ENCODE measurements around the gene LY9. TPM values are rescaled to one million over a fixed set of nuclear protein-coding genes. Genes with fewer than 3 reads are reported as not detected.

The LY9 gene
- total RNA-seq, 1 donor from 2014 or later = not detected

DNA sequence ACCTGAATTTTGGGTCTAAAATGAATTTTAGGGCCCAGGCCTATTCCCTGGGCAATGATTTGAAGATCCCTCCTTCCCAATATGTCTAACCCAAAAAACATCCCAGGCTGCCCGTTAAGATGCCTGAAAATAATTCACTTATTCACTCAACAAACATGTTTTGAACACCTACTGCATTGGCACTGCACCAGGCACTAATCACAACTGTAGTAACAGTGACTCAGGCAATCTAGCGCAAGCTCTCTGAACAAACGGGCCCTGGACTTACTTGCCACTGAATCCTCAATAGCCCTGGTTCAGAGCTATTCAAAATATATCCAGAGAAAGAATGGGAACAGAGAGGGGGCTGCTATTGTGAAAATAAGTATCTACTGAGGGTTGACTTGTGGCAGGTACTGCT, 62.5 kb downstream of the LY9 start:
- TF ChIP-seq, protein P1, sequence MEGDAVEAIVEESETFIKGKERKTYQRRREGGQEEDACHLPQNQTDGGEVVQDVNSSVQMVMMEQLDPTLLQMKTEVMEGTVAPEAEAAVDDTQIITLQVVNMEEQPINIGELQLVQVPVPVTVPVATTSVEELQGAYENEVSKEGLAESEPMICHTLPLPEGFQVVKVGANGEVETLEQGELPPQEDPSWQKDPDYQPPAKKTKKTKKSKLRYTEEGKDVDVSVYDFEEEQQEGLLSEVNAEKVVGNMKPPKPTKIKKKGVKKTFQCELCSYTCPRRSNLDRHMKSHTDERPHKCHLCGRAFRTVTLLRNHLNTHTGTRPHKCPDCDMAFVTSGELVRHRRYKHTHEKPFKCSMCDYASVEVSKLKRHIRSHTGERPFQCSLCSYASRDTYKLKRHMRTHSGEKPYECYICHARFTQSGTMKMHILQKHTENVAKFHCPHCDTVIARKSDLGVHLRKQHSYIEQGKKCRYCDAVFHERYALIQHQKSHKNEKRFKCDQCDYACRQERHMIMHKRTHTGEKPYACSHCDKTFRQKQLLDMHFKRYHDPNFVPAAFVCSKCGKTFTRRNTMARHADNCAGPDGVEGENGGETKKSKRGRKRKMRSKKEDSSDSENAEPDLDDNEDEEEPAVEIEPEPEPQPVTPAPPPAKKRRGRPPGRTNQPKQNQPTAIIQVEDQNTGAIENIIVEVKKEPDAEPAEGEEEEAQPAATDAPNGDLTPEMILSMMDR (IDR thresholded peaks at IDR 0.05; ENCODE audit: unreplicated experiment) = no peak
- Mint-ChIP-seq H3K4me3 (ENCODE audit: low read depth) (no peak overlapping the region), H3K9me3 (ENCODE audit: low read depth) (no peaks in the 10 kb centered on the region), H3K4me1 (ENCODE audit: low read depth) (no peaks in the 10 kb centered on the region), H3K27ac (no peak overlapping the region), H3K27me3 (peaks cover 8% of the 10 kb centered on the region), H3K36me3 (ENCODE audit: insufficient read depth) (no peaks in the 10 kb centered on the region)
- no peak for DNase-seq (ENCODE audit: low spot score, unreplicated experiment)

DNA sequence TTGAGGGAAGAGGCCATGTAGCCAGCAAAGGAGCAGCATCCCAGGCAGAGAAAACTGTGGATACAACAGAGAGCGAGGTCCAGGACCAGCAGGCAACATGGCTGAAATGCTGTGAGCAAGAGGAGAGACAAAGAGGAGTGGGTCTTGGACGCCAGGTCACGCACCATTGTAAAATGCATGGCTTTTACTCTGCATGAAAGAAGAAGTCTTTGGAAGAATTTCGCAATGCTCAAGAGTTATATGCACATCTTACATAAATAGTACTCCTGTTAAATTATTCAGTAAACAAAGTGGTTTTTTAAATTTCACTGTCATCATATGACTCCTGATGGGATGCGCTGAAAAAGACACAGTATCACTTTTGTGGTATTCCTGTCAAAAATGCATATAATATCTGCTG, 63.2 kb downstream of the LY9 start:
- H3K4me3 Mint-ChIP-seq (ENCODE audit: low read depth) = no peak overlapping the region
- no peak for DNase-seq (ENCODE audit: low spot score, unreplicated experiment)
- peaks cover 12% of the 10 kb centered on the region for H3K27me3 Mint-ChIP-seq
- no peak overlapping the region for H3K27ac Mint-ChIP-seq
- no peaks in the 10 kb centered on the region for H3K36me3 Mint-ChIP-seq (ENCODE audit: insufficient read depth)
- TF ChIP-seq, protein P1 (IDR thresholded peaks at IDR 0.05; ENCODE audit: unreplicated experiment) = no peak
- H3K4me1 Mint-ChIP-seq (ENCODE audit: low read depth) = no peaks in the 10 kb centered on the region
- no peaks in the 10 kb centered on the region for H3K9me3 Mint-ChIP-seq (ENCODE audit: low read depth)

- no peak overlapping the region for H3K4me3 Mint-ChIP-seq (ENCODE audit: low read depth)
- TF ChIP-seq, protein P1 (IDR thresholded peaks at IDR 0.05; ENCODE audit: unreplicated experiment) = no peak
- no peak for DNase-seq (ENCODE audit: low spot score, unreplicated experiment)
- H3K27me3 Mint-ChIP-seq = peaks cover 12% of the 10 kb centered on the region
- peaks cover 5% of the 10 kb centered on the region for H3K4me1 Mint-ChIP-seq (ENCODE audit: low read depth)
- H3K36me3 Mint-ChIP-seq (ENCODE audit: insufficient read depth) = no peaks in the 10 kb centered on the region
- H3K27ac Mint-ChIP-seq = no peak overlapping the region
- no peaks in the 10 kb centered on the region for H3K9me3 Mint-ChIP-seq (ENCODE audit: low read depth)
Measured at GRCh38 chr1:160860840-160861505, 65.0 kb downstream of the LY9 start.

GRCh38 chr1:160862203-160863060, 66.5 kb downstream of the LY9 start, which contains the start of gene CD244:
Gene CD244 (minus strand): TSS chr1:160862887. CDS start chr1:160862677, 210 bp downstream.
- DNase-seq (ENCODE audit: low spot score, unreplicated experiment) = no peak
- Mint-ChIP-seq H3K27ac (no peak within 1 kb of the TSS), H3K9me3 (ENCODE audit: low read depth) (no peaks in the 10 kb centered on the region), H3K36me3 (ENCODE audit: insufficient read depth) (no peaks in the 10 kb centered on the region), H3K4me3 (ENCODE audit: low read depth) (no peak within 1 kb of the TSS), H3K27me3 (peaks cover 12% of the 10 kb centered on the region), H3K4me1 (ENCODE audit: low read depth) (peaks cover 16% of the 10 kb centered on the region)
- TF ChIP-seq, protein P1 (IDR thresholded peaks at IDR 0.05; ENCODE audit: unreplicated experiment) = no peak

GRCh38 chr1:160863061-160863773, 67.2 kb downstream of the LY9 start:
- TF ChIP-seq, protein P1 (IDR thresholded peaks at IDR 0.05; ENCODE audit: unreplicated experiment) = no peak
- Mint-ChIP-seq H3K4me1 (ENCODE audit: low read depth) (peaks cover 22% of the 10 kb centered on the region), H3K36me3 (ENCODE audit: insufficient read depth) (no peaks in the 10 kb centered on the region), H3K9me3 (ENCODE audit: low read depth) (no peaks in the 10 kb centered on the region), H3K27me3 (peaks cover 12% of the 10 kb centered on the region), H3K27ac (no peak overlapping the region), H3K4me3 (ENCODE audit: low read depth) (no peak overlapping the region)
- DNase-seq (ENCODE audit: low spot score, unreplicated experiment) = no peak
